ENCODE results near the gene TBC1D9B. TPM values are rescaled to one million over a fixed set of nuclear protein-coding genes. Genes with fewer than 3 reads are reported as not detected.

TBC1D9B gene
- polyA plus RNA-seq (2012; ENCODE audit: low read depth, missing spikeins) = 43.9 TPM

GRCh38 chr5:179907556-179908324 lies at the start of gene TBC1D9B:
Gene TBC1D9B, minus strand, starts transcription at chr5:179907897. Its CDS starts 76 bp downstream, at chr5:179907821.
- DNase-seq (ENCODE audit: insufficient read length, low spot score) = peak; percentile 74
- peak; percentile 87 for FAIRE-seq
- TF ChIP-seq PAX5 (IDR thresholded peaks at IDR 0.05; ENCODE audit: insufficient read depth, low read length, severe bottlenecking) = no peak
- TF ChIP-seq SPI1 (IDR thresholded peaks at IDR 0.05; ENCODE audit: low read depth, low read length) = no peak
- TF ChIP-seq TAF1 (IDR thresholded peaks at IDR 0.05; ENCODE audit: low read depth, low read length) = no peak
- TF ChIP-seq POLR2AphosphoS5 (IDR thresholded peaks at IDR 0.05; ENCODE audit: low read depth, low read length) = peak; percentile 50; the same call in 1 of the 2 replicates
- peak; percentile 38; the same call in 1 of the 2 replicates for TF ChIP-seq POLR2A (IDR thresholded peaks at IDR 0.05; ENCODE audit: low read depth, low read length)
- no peak for TF ChIP-seq POU2F2 (IDR thresholded peaks at IDR 0.05; ENCODE audit: low read depth, low read length)

GRCh38 chr5:179955630-179956029 lies 47.9 kb upstream of the TBC1D9B start:
- no peak for DNase-seq (ENCODE audit: insufficient read length, low spot score)
- no peak for TF ChIP-seq POLR2A (IDR thresholded peaks at IDR 0.05; ENCODE audit: low read depth, low read length)
- TF ChIP-seq TAF1 (IDR thresholded peaks at IDR 0.05; ENCODE audit: low read depth, low read length) = no peak
- no peak for TF ChIP-seq POU2F2 (IDR thresholded peaks at IDR 0.05; ENCODE audit: low read depth, low read length)
- TF ChIP-seq PAX5 (IDR thresholded peaks at IDR 0.05; ENCODE audit: insufficient read depth, low read length, severe bottlenecking) = no peak
- TF ChIP-seq SPI1 (IDR thresholded peaks at IDR 0.05; ENCODE audit: low read depth, low read length) = no peak
- no peak for TF ChIP-seq POLR2AphosphoS5 (IDR thresholded peaks at IDR 0.05; ENCODE audit: low read depth, low read length)

GRCh38 chr5:179955062-179955461 lies 47.4 kb upstream of the TBC1D9B start:
- TF ChIP-seq SPI1 (IDR thresholded peaks at IDR 0.05; ENCODE audit: low read depth, low read length) (no peak), POLR2A (IDR thresholded peaks at IDR 0.05; ENCODE audit: low read depth, low read length) (no peak), TAF1 (IDR thresholded peaks at IDR 0.05; ENCODE audit: low read depth, low read length) (no peak), POU2F2 (IDR thresholded peaks at IDR 0.05; ENCODE audit: low read depth, low read length) (no peak), POLR2AphosphoS5 (IDR thresholded peaks at IDR 0.05; ENCODE audit: low read depth, low read length) (no peak), PAX5 (IDR thresholded peaks at IDR 0.05; ENCODE audit: insufficient read depth, low read length, severe bottlenecking) (no peak)
- no peak for FAIRE-seq
- no peak for DNase-seq (ENCODE audit: insufficient read length, low spot score)

More at GRCh38 chr5:179955630-179956029, 47.9 kb upstream of the TBC1D9B start:
- no peak for FAIRE-seq

GRCh38 chr5:179954434-179954833 lies 46.7 kb upstream of the TBC1D9B start:
- DNase-seq (ENCODE audit: insufficient read length, low spot score) (no peak), FAIRE-seq (no peak)
- TF ChIP-seq TAF1 (IDR thresholded peaks at IDR 0.05; ENCODE audit: low read depth, low read length) (no peak), POLR2AphosphoS5 (IDR thresholded peaks at IDR 0.05; ENCODE audit: low read depth, low read length) (no peak), POU2F2 (IDR thresholded peaks at IDR 0.05; ENCODE audit: low read depth, low read length) (no peak), PAX5 (IDR thresholded peaks at IDR 0.05; ENCODE audit: insufficient read depth, low read length, severe bottlenecking) (no peak), SPI1 (IDR thresholded peaks at IDR 0.05; ENCODE audit: low read depth, low read length) (no peak), POLR2A (IDR thresholded peaks at IDR 0.05; ENCODE audit: low read depth, low read length) (no peak)

- FAIRE-seq = no peak
- TF ChIP-seq TAF1 (IDR thresholded peaks at IDR 0.05; ENCODE audit: low read depth, low read length) (no peak), POLR2A (IDR thresholded peaks at IDR 0.05; ENCODE audit: low read depth, low read length) (no peak), POLR2AphosphoS5 (IDR thresholded peaks at IDR 0.05; ENCODE audit: low read depth, low read length) (no peak), PAX5 (IDR thresholded peaks at IDR 0.05; ENCODE audit: insufficient read depth, low read length, severe bottlenecking) (no peak), SPI1 (IDR thresholded peaks at IDR 0.05; ENCODE audit: low read depth, low read length) (no peak), POU2F2 (IDR thresholded peaks at IDR 0.05; ENCODE audit: low read depth, low read length) (no peak)
- no peak for DNase-seq (ENCODE audit: insufficient read length, low spot score)
Observed at GRCh38 chr5:179953987-179954386, 46.3 kb upstream of the TBC1D9B start.

GRCh38 chr5:179936976-179937681 lies 29.4 kb upstream of the TBC1D9B start:
- FAIRE-seq (no peak), DNase-seq (ENCODE audit: insufficient read length, low spot score) (no peak)
- TF ChIP-seq POLR2A (IDR thresholded peaks at IDR 0.05; ENCODE audit: low read depth, low read length) (no peak), TAF1 (IDR thresholded peaks at IDR 0.05; ENCODE audit: low read depth, low read length) (no peak), POU2F2 (IDR thresholded peaks at IDR 0.05; ENCODE audit: low read depth, low read length) (no peak), SPI1 (IDR thresholded peaks at IDR 0.05; ENCODE audit: low read depth, low read length) (no peak), POLR2AphosphoS5 (IDR thresholded peaks at IDR 0.05; ENCODE audit: low read depth, low read length) (no peak), PAX5 (IDR thresholded peaks at IDR 0.05; ENCODE audit: insufficient read depth, low read length, severe bottlenecking) (no peak)

- FAIRE-seq (no peak), DNase-seq (ENCODE audit: insufficient read length, low spot score) (no peak)
- TF ChIP-seq TAF1 (IDR thresholded peaks at IDR 0.05; ENCODE audit: low read depth, low read length) (no peak), POLR2A (IDR thresholded peaks at IDR 0.05; ENCODE audit: low read depth, low read length) (no peak), PAX5 (IDR thresholded peaks at IDR 0.05; ENCODE audit: insufficient read depth, low read length, severe bottlenecking) (no peak), POLR2AphosphoS5 (IDR thresholded peaks at IDR 0.05; ENCODE audit: low read depth, low read length) (no peak), POU2F2 (IDR thresholded peaks at IDR 0.05; ENCODE audit: low read depth, low read length) (no peak), SPI1 (IDR thresholded peaks at IDR 0.05; ENCODE audit: low read depth, low read length) (no peak)
Observed at GRCh38 chr5:179930788-179931473, 23.2 kb upstream of the TBC1D9B start.

GRCh38 chr5:179927824-179928223 lies 20.1 kb upstream of the TBC1D9B start:
- no peak for DNase-seq (ENCODE audit: insufficient read length, low spot score)
- TF ChIP-seq POU2F2 (IDR thresholded peaks at IDR 0.05; ENCODE audit: low read depth, low read length) = no peak
- TF ChIP-seq POLR2A (IDR thresholded peaks at IDR 0.05; ENCODE audit: low read depth, low read length) = no peak
- no peak for TF ChIP-seq POLR2AphosphoS5 (IDR thresholded peaks at IDR 0.05; ENCODE audit: low read depth, low read length)
- TF ChIP-seq PAX5 (IDR thresholded peaks at IDR 0.05; ENCODE audit: insufficient read depth, low read length, severe bottlenecking) = no peak
- TF ChIP-seq TAF1 (IDR thresholded peaks at IDR 0.05; ENCODE audit: low read depth, low read length) = no peak
- no peak for TF ChIP-seq SPI1 (IDR thresholded peaks at IDR 0.05; ENCODE audit: low read depth, low read length)
- FAIRE-seq = no peak
